Tibial artery (tissue), 4 donors: Measurements from ENCODE around the gene SQOR.

ENCODE experiments used
- DNase-seq, 2 donors: peaks; one replicate each; pipeline ENCODE4 v3.0.0-alpha.2; 2019
- H3K27ac ChIP-seq, 2 donors: fragments of 200-600 bp; sonication (generic) in 1 of 2; 1 replicate in 1 of 2; 2 replicates in 1 of 2; pipeline ENCODE4 v1.5.1; 2018 to 2019; ENCODE audit warnings: mild to moderate bottlenecking in 1 of 2
- H3K27me3 ChIP-seq, 2 donors: fragments of 200-600 bp; sonication (generic) in 1 of 2; one replicate each; pipeline versions ENCODE4 v1.5.1 to v1.6.0; 2016 to 2019
- H3K36me3 ChIP-seq, 3 donors: fragments of 200-600 bp; sonication (generic) in 2 of 3; one replicate each; pipeline ENCODE4 v1.5.1; 2016 to 2019; ENCODE audit warnings: mild to moderate bottlenecking in 2 of 3
- H3K4me1 ChIP-seq, 4 donors: fragments of 200-600 bp; sonication (generic) in 2 of 4; 1 replicate in 3 of 4; 2 replicates in 1 of 4; pipeline ENCODE4 v1.5.1; 2016 to 2019
- H3K4me3 ChIP-seq, 2 donors: fragments of 200-600 bp; sonication (generic) in 1 of 2; 1 replicate in 1 of 2; 2 replicates in 1 of 2; pipeline ENCODE4 v1.5.1; 2018 to 2019; ENCODE audit warnings: mild to moderate bottlenecking in 2 of 2
- H3K9me3 ChIP-seq, 3 donors: fragments of 200-600 bp; sonication (generic) in 1 of 3; one replicate each; pipeline ENCODE4 v1.5.1; 2016 to 2019
- intact Hi-C: fragments of 100-400 bp; cut with DNase I; formaldehyde crosslinking; loops from one replicate; pipeline ENCODE4 v1.15.0; 2023; ENCODE audit warnings: low total_unique reads
- TF ChIP-seq, protein P1 (sequence below), 2 experiments: fragments of 200-600 bp in 1 of 2; fragments of 450-650 bp in 1 of 2; IDR thresholded peaks; one replicate each; pipeline ENCODE4 v1.5.1; 2017 to 2019; ENCODE audit warnings: antibody characterized with exemption in 2 of 2, mild to moderate bottlenecking in 1 of 2, moderate library complexity in 1 of 2

SQOR gene

DNA sequence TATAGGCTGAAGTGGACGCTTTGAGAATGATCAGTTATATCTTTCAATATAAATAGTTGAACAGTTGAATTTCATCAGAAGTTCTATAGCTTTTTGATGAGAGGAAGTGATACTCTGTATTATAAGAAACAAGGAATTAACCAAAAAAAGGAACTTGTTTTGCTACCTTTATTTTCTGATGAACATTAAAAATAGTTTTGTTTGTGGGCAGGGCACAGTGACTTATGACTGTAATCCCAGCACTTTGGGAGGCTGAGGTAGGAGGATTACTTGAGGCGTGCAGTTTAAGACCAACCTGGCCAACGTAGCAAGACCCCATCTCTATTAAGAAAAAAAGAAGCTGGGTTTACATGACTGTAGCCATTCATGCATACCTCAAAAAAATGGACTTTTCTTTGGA is 30.9 kb upstream of the SQOR start:
- DNase-seq, result no peak
- H3K4me3 ChIP-seq, result no peak overlapping the region
- intact Hi-C loops, result no loop called here
- no peaks in the 10 kb centered on the region for H3K9me3 ChIP-seq
- TF ChIP-seq, protein P1, sequence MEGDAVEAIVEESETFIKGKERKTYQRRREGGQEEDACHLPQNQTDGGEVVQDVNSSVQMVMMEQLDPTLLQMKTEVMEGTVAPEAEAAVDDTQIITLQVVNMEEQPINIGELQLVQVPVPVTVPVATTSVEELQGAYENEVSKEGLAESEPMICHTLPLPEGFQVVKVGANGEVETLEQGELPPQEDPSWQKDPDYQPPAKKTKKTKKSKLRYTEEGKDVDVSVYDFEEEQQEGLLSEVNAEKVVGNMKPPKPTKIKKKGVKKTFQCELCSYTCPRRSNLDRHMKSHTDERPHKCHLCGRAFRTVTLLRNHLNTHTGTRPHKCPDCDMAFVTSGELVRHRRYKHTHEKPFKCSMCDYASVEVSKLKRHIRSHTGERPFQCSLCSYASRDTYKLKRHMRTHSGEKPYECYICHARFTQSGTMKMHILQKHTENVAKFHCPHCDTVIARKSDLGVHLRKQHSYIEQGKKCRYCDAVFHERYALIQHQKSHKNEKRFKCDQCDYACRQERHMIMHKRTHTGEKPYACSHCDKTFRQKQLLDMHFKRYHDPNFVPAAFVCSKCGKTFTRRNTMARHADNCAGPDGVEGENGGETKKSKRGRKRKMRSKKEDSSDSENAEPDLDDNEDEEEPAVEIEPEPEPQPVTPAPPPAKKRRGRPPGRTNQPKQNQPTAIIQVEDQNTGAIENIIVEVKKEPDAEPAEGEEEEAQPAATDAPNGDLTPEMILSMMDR (IDR thresholded peaks at IDR 0.05), result no peak
- no peaks in the 10 kb centered on the region for H3K27me3 ChIP-seq
- H3K4me1 ChIP-seq, result no peaks in the 10 kb centered on the region
- no peak overlapping the region for H3K27ac ChIP-seq
- peaks cover 26 to 32% (median 27%) of the 10 kb centered on the region in 3 donors for H3K36me3 ChIP-seq

DNA sequence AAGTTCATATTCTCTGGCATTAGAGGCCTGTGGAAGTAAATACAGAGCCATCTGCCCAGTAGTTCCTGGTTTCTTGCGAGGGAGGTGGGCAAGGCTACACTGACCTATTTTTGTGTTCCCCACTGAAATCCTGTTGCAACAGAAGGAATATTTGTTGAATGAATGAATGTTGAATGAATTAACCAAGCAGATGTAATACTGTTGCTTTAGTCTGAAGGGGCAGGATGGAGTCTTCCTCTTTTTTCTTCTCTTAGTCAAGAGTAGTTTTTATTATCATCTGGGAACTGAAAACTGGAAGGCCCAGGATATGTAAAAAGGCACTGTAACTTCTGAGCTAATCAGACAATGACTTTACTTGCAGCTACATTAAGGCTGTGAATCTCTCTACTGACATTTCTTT is 30.5 kb upstream of the SQOR start:
- intact Hi-C loops, result no loop called here
- H3K27ac ChIP-seq, result no peak overlapping the region
- no peak for DNase-seq

DNA sequence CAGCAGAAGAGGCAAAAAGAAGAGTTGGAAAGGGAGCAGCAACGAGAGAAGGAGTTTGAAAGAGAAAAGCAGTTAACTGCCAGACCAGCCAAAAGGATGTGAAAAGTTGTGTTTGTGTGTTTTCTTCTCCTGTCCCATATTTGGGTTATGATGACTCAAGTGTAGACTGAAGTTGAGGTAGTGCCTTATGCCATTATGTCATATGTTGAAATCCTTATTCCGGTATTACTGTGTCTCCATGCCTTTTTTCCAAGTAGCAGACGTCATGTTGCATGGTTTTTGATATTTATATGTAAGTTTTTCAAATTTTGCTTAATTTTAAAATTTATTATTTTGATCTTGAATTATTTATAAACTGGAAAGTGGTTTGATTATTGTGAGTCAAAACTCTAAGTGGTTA is 28.4 kb upstream of the SQOR start:
- no peak overlapping the region for H3K27ac ChIP-seq
- TF ChIP-seq, protein P1 (IDR thresholded peaks at IDR 0.05), result no peak
- peaks cover 26 to 37% (median 27%) of the 10 kb centered on the region in 3 donors for H3K36me3 ChIP-seq
- DNase-seq, result no peak
- intact Hi-C loops, result no loop called here
- H3K9me3 ChIP-seq, result no peaks in the 10 kb centered on the region
- no peaks in the 10 kb centered on the region for H3K4me1 ChIP-seq
- H3K4me3 ChIP-seq, result no peak overlapping the region
- no peaks in the 10 kb centered on the region for H3K27me3 ChIP-seq

More for the DNA sequence above, 30.5 kb upstream of the SQOR start:
- Histone ChIP-seq H3K27me3 (no peaks in the 10 kb centered on the region), H3K4me3 (no peak overlapping the region), H3K36me3 (peaks cover 26 to 33% (median 27%) of the 10 kb centered on the region in 3 donors), H3K9me3 (no peaks in the 10 kb centered on the region), H3K4me1 (no peaks in the 10 kb centered on the region)
- TF ChIP-seq, protein P1 (IDR thresholded peaks at IDR 0.05), result no peak

DNA sequence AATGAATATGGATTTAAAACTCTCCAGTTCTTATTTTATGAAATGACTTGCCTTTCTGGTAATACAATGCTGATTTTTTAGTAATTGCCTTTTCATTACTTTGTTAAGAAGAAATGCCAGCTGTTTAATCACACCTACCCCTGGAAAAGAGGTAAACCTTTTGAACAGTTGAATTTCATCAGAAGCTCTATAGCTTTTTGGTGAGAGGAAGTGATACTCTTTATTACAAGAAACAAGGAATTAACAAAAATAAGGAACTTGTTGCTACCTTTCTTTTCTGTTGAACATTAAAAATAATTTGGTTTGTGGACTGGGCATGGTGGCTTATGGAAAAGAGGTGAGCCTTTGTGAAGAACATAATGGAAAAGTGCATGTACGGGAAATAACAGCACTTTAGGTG is 28.0 kb upstream of the SQOR start:
- peaks cover 26 to 37% (median 27%) of the 10 kb centered on the region in 3 donors for H3K36me3 ChIP-seq
- intact Hi-C loops, result no loop called here

DNA sequence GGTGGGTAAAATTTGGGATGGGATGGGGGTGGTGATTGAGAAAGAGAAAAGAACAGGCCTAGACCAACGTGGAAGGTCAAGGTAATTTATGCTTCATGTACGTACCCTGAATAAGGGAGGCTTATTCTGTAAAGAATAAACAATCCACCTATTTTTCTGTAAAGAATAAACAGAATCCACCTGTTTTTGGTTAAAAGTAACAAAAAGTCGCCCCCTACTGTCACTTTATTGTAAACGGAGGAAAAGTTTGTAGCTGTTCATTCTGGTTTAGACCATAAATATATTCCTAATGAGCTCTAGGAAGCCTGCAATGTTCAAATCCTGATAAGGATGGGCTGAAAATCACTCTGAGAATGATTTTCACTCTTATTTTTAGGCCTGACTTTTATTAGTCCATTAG is 23.5 kb upstream of the SQOR start:
- H3K4me1 ChIP-seq, result peaks cover 0 to 3% (median 0%) of the 10 kb centered on the region in 4 donors
- H3K27me3 ChIP-seq, result no peaks in the 10 kb centered on the region
- no peak for DNase-seq
- intact Hi-C loops, result no loop called here
- no peak overlapping the region for H3K27ac ChIP-seq
- TF ChIP-seq, protein P1 (IDR thresholded peaks at IDR 0.05), result no peak
- peaks cover 17 to 28% (median 19%) of the 10 kb centered on the region in 3 donors for H3K36me3 ChIP-seq
- H3K4me3 ChIP-seq, result no peak overlapping the region
- no peaks in the 10 kb centered on the region for H3K9me3 ChIP-seq

More for the DNA sequence above, 28.0 kb upstream of the SQOR start:
- Histone ChIP-seq H3K4me3 (no peak overlapping the region), H3K27me3 (no peaks in the 10 kb centered on the region), H3K4me1 (no peaks in the 10 kb centered on the region), H3K27ac (no peak overlapping the region), H3K9me3 (no peaks in the 10 kb centered on the region)
- DNase-seq, result no peak
- TF ChIP-seq, protein P1 (IDR thresholded peaks at IDR 0.05), result no peak
